ENCODE data around the gene RAB7A. TPM values are rescaled to one million over a fixed set of nuclear protein-coding genes. Genes with fewer than 3 reads are reported as not detected.

Gene RAB7A
- total RNA-seq, 1 experiment from 2014 or later = 233 TPM

DNA sequence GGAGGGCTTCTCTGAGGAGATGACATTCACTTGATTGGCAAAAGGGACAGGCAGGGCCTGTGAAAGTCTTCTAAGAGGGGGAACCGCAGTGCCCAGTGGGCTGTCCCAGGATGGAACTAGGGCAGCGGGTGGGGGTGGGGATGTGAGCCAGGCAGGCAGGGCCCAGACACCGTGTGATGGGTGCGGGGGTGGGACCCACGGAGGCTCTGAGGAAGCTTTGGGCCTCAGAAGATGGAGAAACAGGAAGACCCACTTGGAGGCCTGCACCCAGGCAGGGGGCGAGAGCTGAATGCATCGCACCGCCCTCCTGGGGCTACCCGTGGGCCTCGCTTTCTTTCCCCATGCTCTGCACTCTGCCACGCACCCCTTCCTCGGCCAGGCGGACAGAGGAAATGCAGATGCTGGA is 120.5 kb downstream of the RAB7A start (continued):
- TF ChIP-seq ZNF274 (IDR thresholded peaks at IDR 0.05; ENCODE audit: low read depth, low read length) = no peak
- TF ChIP-seq, protein P1, sequence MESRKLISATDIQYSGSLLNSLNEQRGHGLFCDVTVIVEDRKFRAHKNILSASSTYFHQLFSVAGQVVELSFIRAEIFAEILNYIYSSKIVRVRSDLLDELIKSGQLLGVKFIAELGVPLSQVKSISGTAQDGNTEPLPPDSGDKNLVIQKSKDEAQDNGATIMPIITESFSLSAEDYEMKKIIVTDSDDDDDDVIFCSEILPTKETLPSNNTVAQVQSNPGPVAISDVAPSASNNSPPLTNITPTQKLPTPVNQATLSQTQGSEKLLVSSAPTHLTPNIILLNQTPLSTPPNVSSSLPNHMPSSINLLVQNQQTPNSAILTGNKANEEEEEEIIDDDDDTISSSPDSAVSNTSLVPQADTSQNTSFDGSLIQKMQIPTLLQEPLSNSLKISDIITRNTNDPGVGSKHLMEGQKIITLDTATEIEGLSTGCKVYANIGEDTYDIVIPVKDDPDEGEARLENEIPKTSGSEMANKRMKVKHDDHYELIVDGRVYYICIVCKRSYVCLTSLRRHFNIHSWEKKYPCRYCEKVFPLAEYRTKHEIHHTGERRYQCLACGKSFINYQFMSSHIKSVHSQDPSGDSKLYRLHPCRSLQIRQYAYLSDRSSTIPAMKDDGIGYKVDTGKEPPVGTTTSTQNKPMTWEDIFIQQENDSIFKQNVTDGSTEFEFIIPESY (IDR thresholded peaks at IDR 0.05; ENCODE audit: extremely low read depth, insufficient replicate concordance, low read length) = no peak
- no peak for TF ChIP-seq SRF (IDR thresholded peaks at IDR 0.05; ENCODE audit: low read depth)
- no peak for TF ChIP-seq SIN3A (IDR thresholded peaks at IDR 0.05; ENCODE audit: low read depth)
- TF ChIP-seq MAX (IDR thresholded peaks at IDR 0.05) = no peak
- TF ChIP-seq, protein P2, sequence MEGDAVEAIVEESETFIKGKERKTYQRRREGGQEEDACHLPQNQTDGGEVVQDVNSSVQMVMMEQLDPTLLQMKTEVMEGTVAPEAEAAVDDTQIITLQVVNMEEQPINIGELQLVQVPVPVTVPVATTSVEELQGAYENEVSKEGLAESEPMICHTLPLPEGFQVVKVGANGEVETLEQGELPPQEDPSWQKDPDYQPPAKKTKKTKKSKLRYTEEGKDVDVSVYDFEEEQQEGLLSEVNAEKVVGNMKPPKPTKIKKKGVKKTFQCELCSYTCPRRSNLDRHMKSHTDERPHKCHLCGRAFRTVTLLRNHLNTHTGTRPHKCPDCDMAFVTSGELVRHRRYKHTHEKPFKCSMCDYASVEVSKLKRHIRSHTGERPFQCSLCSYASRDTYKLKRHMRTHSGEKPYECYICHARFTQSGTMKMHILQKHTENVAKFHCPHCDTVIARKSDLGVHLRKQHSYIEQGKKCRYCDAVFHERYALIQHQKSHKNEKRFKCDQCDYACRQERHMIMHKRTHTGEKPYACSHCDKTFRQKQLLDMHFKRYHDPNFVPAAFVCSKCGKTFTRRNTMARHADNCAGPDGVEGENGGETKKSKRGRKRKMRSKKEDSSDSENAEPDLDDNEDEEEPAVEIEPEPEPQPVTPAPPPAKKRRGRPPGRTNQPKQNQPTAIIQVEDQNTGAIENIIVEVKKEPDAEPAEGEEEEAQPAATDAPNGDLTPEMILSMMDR (IDR thresholded peaks at IDR 0.05 in 2 of 3, conservative IDR thresholded peaks at IDR 0.05 in 1 of 3; ENCODE audit: borderline replicate concordance in 1 of 3, insufficient read depth in 1 of 3, low read depth in 2 of 3, low read length in 2 of 3) = no peak
- TF ChIP-seq POLR2AphosphoS5 (IDR thresholded peaks at IDR 0.05; ENCODE audit: low read depth, low read length) = no peak

DNA sequence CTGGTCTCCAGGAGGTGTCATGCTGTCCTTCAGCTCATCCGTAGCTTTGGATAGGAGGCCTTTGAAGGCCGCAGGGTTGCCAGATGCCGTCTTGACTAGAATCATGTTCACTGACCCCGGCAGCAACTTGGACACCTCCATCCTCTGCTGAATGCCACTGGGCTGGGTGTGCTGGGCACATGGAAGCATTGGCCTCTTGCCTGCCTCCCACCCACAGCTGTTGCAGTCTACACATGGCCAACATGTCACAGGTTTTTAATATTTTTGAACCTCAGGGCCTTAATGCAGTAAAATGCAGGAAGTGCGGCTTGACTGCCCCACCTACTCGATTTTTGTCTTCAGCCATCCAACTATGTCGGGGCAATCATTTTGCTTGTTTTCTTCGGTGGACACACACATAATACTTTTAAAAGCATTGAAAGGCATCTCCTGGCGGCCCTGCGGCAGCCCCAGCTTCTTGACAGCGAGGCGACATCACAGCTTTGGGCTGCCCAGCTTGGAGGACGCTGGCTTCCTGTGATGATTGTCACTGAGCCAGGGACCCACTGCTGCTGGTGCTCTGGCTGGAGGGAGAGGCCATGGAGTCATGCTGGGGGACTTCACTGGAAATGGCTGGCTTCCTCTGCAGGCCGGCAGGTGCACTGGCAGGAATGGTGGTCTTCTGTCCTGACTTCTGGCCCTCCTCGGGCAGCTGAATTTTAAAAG is 121.8 kb downstream of the RAB7A start:
- DNase-seq (ENCODE audit: low read depth, low spot score) = no peak
- Histone ChIP-seq H3K9ac (ENCODE audit: low read length) (no peak overlapping the region), H3K9me2 (ENCODE audit: insufficient read depth) (no peaks in the 10 kb centered on the region), H3K27ac (ENCODE audit: low read depth, low read length) (no peak overlapping the region), H2AFZ (ENCODE audit: low read depth, low read length, poor library complexity, severe bottlenecking) (no peak overlapping the region), H3K36me3 (ENCODE audit: control insufficient read depth in 1 of 2, insufficient read depth in 2 of 2, low read length in 2 of 2) (no peaks in the 10 kb centered on the region), H4K20me1 (ENCODE audit: insufficient read depth) (no peaks in the 10 kb centered on the region), H3K4me3 (replicated peaks in 1 of 2; ENCODE audit: low read depth in 1 of 2, low read length in 2 of 2) (no peak overlapping the region), H3K4me1 (ENCODE audit: control insufficient read depth in 1 of 2, insufficient read depth in 2 of 2, low read length in 2 of 2) (peaks cover 5 to 15% of the 10 kb centered on the region in 2 experiments; a peak in 3 of 4 replicates), H3K79me2 (ENCODE audit: insufficient read depth, low read length) (no peaks in the 10 kb centered on the region), H3K27me3 (ENCODE audit: insufficient read depth, low read length) (no peaks in the 10 kb centered on the region), H3K9me3 (ENCODE audit: control insufficient read depth in 1 of 2, insufficient read depth in 1 of 2, low read depth in 1 of 2, low read length in 2 of 2) (no peaks in the 10 kb centered on the region), H3K4me2 (ENCODE audit: low read length) (no peak overlapping the region)
- ChIA-PET POLR2A (no interaction called here), RAD21 (ENCODE audit: low non-redundant PET in 1 of 2, low total read pairs in 2 of 2, uncharacterized antibody in 2 of 2, unreplicated experiment in 2 of 2) (no interaction called here), CTCF (interaction anchor here (1.5 kb wide), 1 partner anchor 168 kb away, joined by 8 read pairs; no protein-coding TSS in a partner anchor)
- no peak for ATAC-seq
- BruUV-seq (replicated peaks) = no TSS peak
- intact Hi-C loops (cut with micrococcal nuclease) = no loop called here
- TF ChIP-seq POLR2A (IDR thresholded peaks at IDR 0.05; ENCODE audit: borderline replicate concordance, extremely low read depth, insufficient read depth, insufficient read length) = no peak
- TF ChIP-seq JUND (IDR thresholded peaks at IDR 0.05) = no peak
- TF ChIP-seq EZH2phosphoT487 (IDR thresholded peaks at IDR 0.05; ENCODE audit: borderline replicate concordance) = no peak
- TF ChIP-seq SP1 (IDR thresholded peaks at IDR 0.05; ENCODE audit: low read depth) = no peak
- TF ChIP-seq SIN3A (IDR thresholded peaks at IDR 0.05; ENCODE audit: low read depth) = no peak
- TF ChIP-seq, protein P2 (IDR thresholded peaks at IDR 0.05 in 2 of 3, conservative IDR thresholded peaks at IDR 0.05 in 1 of 3; ENCODE audit: borderline replicate concordance in 1 of 3, insufficient read depth in 1 of 3, low read depth in 2 of 3, low read length in 2 of 3) = no peak
- TF ChIP-seq REST (IDR thresholded peaks at IDR 0.05; ENCODE audit: low read depth) = no peak
- TF ChIP-seq EGR1 (IDR thresholded peaks at IDR 0.05; ENCODE audit: low read depth) = no peak
- TF ChIP-seq ZFX (IDR thresholded peaks at IDR 0.05) = no peak

Data from HCT116 (cell line).